Sigmoid colon (tissue), 7 donors: Measurements from ENCODE around the gene TUBGCP3. TPM values are rescaled to one million over a fixed set of nuclear protein-coding genes. Genes with fewer than 3 reads are reported as not detected.

ENCODE experiments used
- DNase-seq: peaks from one replicate; pipeline ENCODE4 v3.0.0-alpha.2; 2019
- H3K27ac ChIP-seq, 4 donors: fragments of 200-600 bp; sonication (generic); one replicate each; pipeline ENCODE4 v1.5.1; 2016 to 2019; ENCODE audit warnings: mild to moderate bottlenecking in 1 of 4
- H3K27me3 ChIP-seq, 3 donors: fragments of 200-600 bp; sonication (generic); one replicate each; pipeline ENCODE4 v1.5.1; 2019; ENCODE audit warnings: mild to moderate bottlenecking in 1 of 3
- H3K36me3 ChIP-seq, 4 donors: fragments of 200-600 bp; sonication (generic); one replicate each; pipeline ENCODE4 v1.5.1; 2016 to 2019
- H3K4me1 ChIP-seq, 4 donors: fragments of 200-600 bp; sonication (generic); one replicate each; pipeline ENCODE4 v1.5.1; 2017 to 2019
- H3K4me3 ChIP-seq, 4 donors: fragments of 200-600 bp; sonication (generic); one replicate each; pipeline ENCODE4 v1.5.1; 2017 to 2019; ENCODE audit warnings: mild to moderate bottlenecking in 2 of 4, moderate library complexity in 1 of 4
- H3K9me3 ChIP-seq, 4 donors: fragments of 200-600 bp in 3 of 4; sonication (generic) in 3 of 4; one replicate each; pipeline versions ENCODE4 v1.5.1 to v1.6.1; 2013 to 2019
- EP300 ChIP-seq, 4 donors: sonication (generic); formaldehyde crosslinking; IDR thresholded peaks; one replicate each; pipeline ENCODE4 v1.6.1; 2017; ENCODE audit warnings: antibody characterized with exemption in 4 of 4
- POLR2A ChIP-seq, 2 donors: fragments of 450-650 bp; IDR thresholded peaks; one replicate each; pipeline ENCODE4 v1.6.1; 2016; ENCODE audit warnings: antibody characterized with exemption in 2 of 2, mild to moderate bottlenecking in 2 of 2, moderate library complexity in 2 of 2
- POLR2AphosphoS5 ChIP-seq, 4 donors: sonication (generic); formaldehyde crosslinking; IDR thresholded peaks; one replicate each; pipeline ENCODE4 v1.6.1; 2017; ENCODE audit warnings: antibody characterized with exemption in 4 of 4
- WGBS, 2 donors: extraction: QIAGEN DNeasy Blood & Tissue Kit; methylation state at CpG; one replicate each; pipeline ENCODE4 v1.1.7; 2013; 5-methylcytosine and 5-hydroxymethylcytosine counted together
- intact Hi-C: fragments of 100-400 bp; cut with DNase I; formaldehyde crosslinking; loops from one replicate; pipeline ENCODE4 v1.15.1; 2023
- polyA plus RNA-seq, 3 donors: library from polyadenylated mRNA; stranded (reverse); fragments of 200-250 nt; gene quantifications; one replicate each; pipeline ENCODE4 v1.2.3, GENCODE V29; 2013
- total RNA-seq, 4 donors: library from RNA; depleted of rRNA; stranded (reverse); fragments of >200 nt; gene quantifications; one replicate each; pipeline ENCODE4 v1.1.0, GENCODE V29; 2016
- TF ChIP-seq, protein P1 (sequence below), 4 experiments: fragments of 450-650 bp in 3 of 4; fragments of 200-600 bp in 1 of 4; IDR thresholded peaks; one replicate each; pipeline ENCODE4 v1.5.1; 2016 to 2019; ENCODE audit warnings: antibody characterized with exemption in 4 of 4, mild to moderate bottlenecking in 3 of 4, moderate library complexity in 2 of 4
- donor health status: healthy with polysubstance abuse.
- donor health status: Bipolar disorder and iron deficiency.
- donor health status: healthy.

Gene TUBGCP3
- total and polyA plus RNA-seq, 7 donors, result 7.2 to 33.5 (median 23.8) TPM

DNA sequence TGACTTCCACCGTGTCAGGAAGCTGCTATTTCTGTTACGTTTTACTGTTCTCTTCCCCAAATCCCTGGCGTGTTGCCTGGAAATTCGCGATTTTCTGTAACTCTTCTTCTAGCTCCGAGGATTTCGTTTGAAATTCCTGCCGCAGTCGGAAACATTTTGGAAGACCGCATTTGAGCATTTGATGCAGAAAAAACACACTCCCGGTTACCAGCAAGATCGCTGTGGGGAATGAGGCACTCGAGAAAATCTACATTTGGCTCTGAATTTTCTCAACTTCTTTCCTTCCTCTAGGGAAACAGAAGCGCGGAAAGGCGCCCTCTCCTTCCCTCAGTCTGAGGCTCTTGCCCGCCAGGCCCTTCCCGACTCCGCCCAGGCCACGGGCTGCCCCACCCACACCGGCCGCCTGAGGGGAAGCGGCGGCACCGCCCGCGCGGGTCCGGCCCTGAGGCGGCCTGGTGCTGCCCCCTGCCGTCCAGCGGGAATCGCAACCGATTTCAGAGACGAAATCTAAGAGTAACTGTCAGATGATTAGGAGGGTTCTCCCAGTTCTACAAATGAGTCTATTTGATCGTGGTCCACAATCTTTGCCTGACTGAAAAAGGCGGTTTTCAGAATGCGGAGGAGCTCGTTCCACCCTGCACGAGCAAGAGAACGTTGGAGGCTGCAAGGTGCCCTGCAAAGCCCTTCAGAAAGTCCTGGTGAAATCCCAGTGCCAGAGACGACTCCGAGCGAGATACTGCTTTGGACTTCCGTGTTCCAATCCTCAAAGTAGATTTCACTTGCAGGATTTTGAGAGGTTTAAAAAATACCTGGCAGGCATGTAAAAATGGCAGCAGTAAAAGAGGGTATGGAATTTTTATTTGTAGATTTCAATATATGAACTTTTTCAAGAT, 18.4 kb upstream of the TUBGCP3 start:
- DNase-seq, result peak; percentile 96
- Histone ChIP-seq H3K4me1 (peaks cover 0 to 12% (median 5%) of the 10 kb centered on the region in 4 donors), H3K9me3 (no peaks in the 10 kb centered on the region), H3K27ac (peak overlapping the region; percentile 75 to 80 (median 79)), H3K36me3 (no peaks in the 10 kb centered on the region), H3K27me3 (no peaks in the 10 kb centered on the region), H3K4me3 (peak overlapping the region; percentile 31 to 51 (median 46))
- intact Hi-C loops, result loop anchor here (1.0 to 10.0 kb wide), 3 partner anchors 19 to 1134 kb away; no protein-coding TSS in a partner anchor
- TF ChIP-seq EP300 (IDR thresholded peaks at IDR 0.05), result no peak
- TF ChIP-seq, protein P1, sequence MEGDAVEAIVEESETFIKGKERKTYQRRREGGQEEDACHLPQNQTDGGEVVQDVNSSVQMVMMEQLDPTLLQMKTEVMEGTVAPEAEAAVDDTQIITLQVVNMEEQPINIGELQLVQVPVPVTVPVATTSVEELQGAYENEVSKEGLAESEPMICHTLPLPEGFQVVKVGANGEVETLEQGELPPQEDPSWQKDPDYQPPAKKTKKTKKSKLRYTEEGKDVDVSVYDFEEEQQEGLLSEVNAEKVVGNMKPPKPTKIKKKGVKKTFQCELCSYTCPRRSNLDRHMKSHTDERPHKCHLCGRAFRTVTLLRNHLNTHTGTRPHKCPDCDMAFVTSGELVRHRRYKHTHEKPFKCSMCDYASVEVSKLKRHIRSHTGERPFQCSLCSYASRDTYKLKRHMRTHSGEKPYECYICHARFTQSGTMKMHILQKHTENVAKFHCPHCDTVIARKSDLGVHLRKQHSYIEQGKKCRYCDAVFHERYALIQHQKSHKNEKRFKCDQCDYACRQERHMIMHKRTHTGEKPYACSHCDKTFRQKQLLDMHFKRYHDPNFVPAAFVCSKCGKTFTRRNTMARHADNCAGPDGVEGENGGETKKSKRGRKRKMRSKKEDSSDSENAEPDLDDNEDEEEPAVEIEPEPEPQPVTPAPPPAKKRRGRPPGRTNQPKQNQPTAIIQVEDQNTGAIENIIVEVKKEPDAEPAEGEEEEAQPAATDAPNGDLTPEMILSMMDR (IDR thresholded peaks at IDR 0.05), result peak; percentile 80 to 93 (median 84)
- TF ChIP-seq POLR2AphosphoS5 (IDR thresholded peaks at IDR 0.05), result peak in 2 of 4 donors; percentile 45 to 67
- 2 to 5% methylated on average over 45 of the region's 45 CpGs for WGBS, 2 donors

GRCh38 chr13:112605531-112605990, 17.6 kb upstream of the TUBGCP3 start:
- TF ChIP-seq, protein P1 (IDR thresholded peaks at IDR 0.05), result no peak
- TF ChIP-seq POLR2A (IDR thresholded peaks at IDR 0.05) (no peak), POLR2AphosphoS5 (IDR thresholded peaks at IDR 0.05) (no peak), EP300 (IDR thresholded peaks at IDR 0.05) (no peak)
- H3K4me3 ChIP-seq, result peak overlapping the region; percentile 31 to 51 (median 46)
- no peaks in the 10 kb centered on the region for H3K36me3 ChIP-seq
- intact Hi-C loops, result loop anchor here (5.0 to 10.0 kb wide), 2 partner anchors 91 to 1133 kb away; no protein-coding TSS in a partner anchor
- DNase-seq, result no peak
- H3K27me3 ChIP-seq, result no peaks in the 10 kb centered on the region
- 70 to 76% methylated on average over 18 of the region's 18 CpGs for WGBS, 2 donors
- peaks cover 0 to 12% (median 5%) of the 10 kb centered on the region in 4 donors for H3K4me1 ChIP-seq
- H3K9me3 ChIP-seq, result no peaks in the 10 kb centered on the region
- peak overlapping the region; percentile 75 to 80 (median 79) for H3K27ac ChIP-seq

DNA sequence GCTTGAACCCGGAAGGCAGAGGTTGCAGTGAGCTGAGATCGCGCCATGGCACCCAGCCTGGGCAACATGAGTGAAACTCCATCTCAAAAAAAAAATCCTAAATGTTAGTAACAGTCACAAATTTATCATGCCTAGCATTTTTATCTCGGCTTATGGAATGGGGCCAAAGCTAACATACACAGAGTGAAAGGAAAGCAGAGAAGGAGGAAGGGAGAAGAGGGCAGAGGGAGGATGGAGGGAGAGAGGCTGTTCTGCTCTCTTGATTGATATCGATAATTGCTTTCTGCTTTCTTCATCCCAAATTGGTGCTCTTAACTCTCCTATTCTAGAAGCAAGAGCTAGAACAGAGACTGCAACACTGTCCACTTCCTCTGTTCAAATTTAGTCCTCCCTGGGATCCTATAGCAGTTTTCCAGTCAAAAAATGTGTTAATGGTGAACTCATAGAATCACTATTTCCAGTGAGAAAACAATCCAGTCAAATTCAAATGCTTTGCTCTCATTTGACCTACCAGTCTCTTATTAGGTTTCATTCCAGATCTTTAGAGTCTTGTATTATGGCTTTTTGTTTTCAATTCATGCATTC, 15.8 kb upstream of the TUBGCP3 start:
- DNase-seq, result no peak
- WGBS, 2 donors, result 61 to 82% methylated on average over 5 of the region's 5 CpGs
- H3K27ac ChIP-seq, result no peak overlapping the region
- peaks cover 0 to 12% (median 5%) of the 10 kb centered on the region in 4 donors for H3K4me1 ChIP-seq
- H3K4me3 ChIP-seq, result no peak overlapping the region
- intact Hi-C loops, result loop anchor here (10.0 kb wide), 1 partner anchor 89 kb away; no protein-coding TSS in a partner anchor
- no peaks in the 10 kb centered on the region for H3K9me3 ChIP-seq
- TF ChIP-seq POLR2A (IDR thresholded peaks at IDR 0.05) (no peak), EP300 (IDR thresholded peaks at IDR 0.05) (no peak), POLR2AphosphoS5 (IDR thresholded peaks at IDR 0.05) (no peak)
- TF ChIP-seq, protein P1 (IDR thresholded peaks at IDR 0.05), result no peak
- H3K27me3 ChIP-seq, result no peaks in the 10 kb centered on the region
- H3K36me3 ChIP-seq, result no peaks in the 10 kb centered on the region

- no peak overlapping the region for H3K27ac ChIP-seq
- TF ChIP-seq, protein P1 (IDR thresholded peaks at IDR 0.05), result no peak
- TF ChIP-seq POLR2AphosphoS5 (IDR thresholded peaks at IDR 0.05) (no peak), EP300 (IDR thresholded peaks at IDR 0.05) (no peak), POLR2A (IDR thresholded peaks at IDR 0.05) (no peak)
- H3K36me3 ChIP-seq, result no peaks in the 10 kb centered on the region
- no peak for DNase-seq
- no peak overlapping the region for H3K4me3 ChIP-seq
- intact Hi-C loops, result loop anchor here (10.0 kb wide), 1 partner anchor 87 kb away; no protein-coding TSS in a partner anchor
- peaks cover 0 to 12% (median 5%) of the 10 kb centered on the region in 4 donors for H3K4me1 ChIP-seq
- no peaks in the 10 kb centered on the region for H3K9me3 ChIP-seq
- 89 to 90% methylated on average over 8 of the region's 8 CpGs for WGBS, 2 donors
- H3K27me3 ChIP-seq, result no peaks in the 10 kb centered on the region
Measured at GRCh38 chr13:112602189-112602588, 14.2 kb upstream of the TUBGCP3 start.
